HL-60 (cell line): Measurements from ENCODE around the gene CARM1.

Experiments used
- CTCF ChIP-seq: IDR thresholded peaks from one replicate; pipeline ENCODE4 v1.5.1; 2011; ENCODE audit warnings: low read length, control low read depth, inconsistent platforms; ENCODE audit not compliant: insufficient read depth
- GABPA ChIP-seq: IDR thresholded peaks from 2 replicates; pipeline ENCODE4 v1.6.1; 2012; ENCODE audit warnings: low read depth
- POLR2AphosphoS5 ChIP-seq: IDR thresholded peaks from 2 replicates; pipeline ENCODE4 v1.6.1; 2012; ENCODE audit warnings: low read depth
- SPI1 ChIP-seq: IDR thresholded peaks from 2 replicates; pipeline ENCODE4 v1.6.1; 2012; ENCODE audit warnings: low read depth, mild to moderate bottlenecking, borderline replicate concordance
- TF ChIP-seq, protein P1 (sequence below): IDR thresholded peaks from 2 replicates; pipeline ENCODE4 v1.6.1; 2012; ENCODE audit warnings: low read depth; ENCODE audit not compliant: insufficient replicate concordance

DNA sequence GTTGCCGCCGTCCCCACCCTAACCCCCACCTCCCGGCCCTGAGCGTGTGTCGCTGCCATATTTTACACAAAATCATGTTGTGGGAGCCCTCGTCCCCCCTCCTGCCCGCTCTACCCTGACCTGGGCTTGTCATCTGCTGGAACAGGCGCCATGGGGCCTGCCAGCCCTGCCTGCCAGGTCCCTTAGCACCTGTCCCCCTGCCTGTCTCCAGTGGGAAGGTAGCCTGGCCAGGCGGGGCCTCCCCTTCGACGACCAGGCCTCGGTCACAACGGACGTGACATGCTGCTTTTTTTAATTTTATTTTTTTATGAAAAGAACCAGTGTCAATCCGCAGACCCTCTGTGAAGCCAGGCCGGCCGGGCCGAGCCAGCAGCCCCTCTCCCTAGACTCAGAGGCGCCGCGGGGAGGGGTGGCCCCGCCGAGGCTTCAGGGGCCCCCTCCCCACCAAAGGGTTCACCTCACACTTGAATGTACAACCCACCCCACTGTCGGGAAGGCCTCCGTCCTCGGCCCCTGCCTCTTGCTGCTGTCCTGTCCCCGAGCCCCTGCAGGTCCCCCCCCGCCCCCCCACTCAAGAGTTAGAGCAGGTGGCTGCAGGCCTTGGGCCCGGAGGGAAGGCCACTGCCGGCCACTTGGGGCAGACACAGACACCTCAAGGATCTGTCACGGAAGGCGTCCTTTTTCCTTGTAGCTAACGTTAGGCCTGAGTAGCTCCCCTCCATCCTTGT lies 50.7 kb downstream of the CARM1 start:
- TF ChIP-seq CTCF (no peak), POLR2AphosphoS5 (no peak; the same call in 1 of the 2 replicates), SPI1 (no peak), GABPA (no peak)
- TF ChIP-seq, protein P1, sequence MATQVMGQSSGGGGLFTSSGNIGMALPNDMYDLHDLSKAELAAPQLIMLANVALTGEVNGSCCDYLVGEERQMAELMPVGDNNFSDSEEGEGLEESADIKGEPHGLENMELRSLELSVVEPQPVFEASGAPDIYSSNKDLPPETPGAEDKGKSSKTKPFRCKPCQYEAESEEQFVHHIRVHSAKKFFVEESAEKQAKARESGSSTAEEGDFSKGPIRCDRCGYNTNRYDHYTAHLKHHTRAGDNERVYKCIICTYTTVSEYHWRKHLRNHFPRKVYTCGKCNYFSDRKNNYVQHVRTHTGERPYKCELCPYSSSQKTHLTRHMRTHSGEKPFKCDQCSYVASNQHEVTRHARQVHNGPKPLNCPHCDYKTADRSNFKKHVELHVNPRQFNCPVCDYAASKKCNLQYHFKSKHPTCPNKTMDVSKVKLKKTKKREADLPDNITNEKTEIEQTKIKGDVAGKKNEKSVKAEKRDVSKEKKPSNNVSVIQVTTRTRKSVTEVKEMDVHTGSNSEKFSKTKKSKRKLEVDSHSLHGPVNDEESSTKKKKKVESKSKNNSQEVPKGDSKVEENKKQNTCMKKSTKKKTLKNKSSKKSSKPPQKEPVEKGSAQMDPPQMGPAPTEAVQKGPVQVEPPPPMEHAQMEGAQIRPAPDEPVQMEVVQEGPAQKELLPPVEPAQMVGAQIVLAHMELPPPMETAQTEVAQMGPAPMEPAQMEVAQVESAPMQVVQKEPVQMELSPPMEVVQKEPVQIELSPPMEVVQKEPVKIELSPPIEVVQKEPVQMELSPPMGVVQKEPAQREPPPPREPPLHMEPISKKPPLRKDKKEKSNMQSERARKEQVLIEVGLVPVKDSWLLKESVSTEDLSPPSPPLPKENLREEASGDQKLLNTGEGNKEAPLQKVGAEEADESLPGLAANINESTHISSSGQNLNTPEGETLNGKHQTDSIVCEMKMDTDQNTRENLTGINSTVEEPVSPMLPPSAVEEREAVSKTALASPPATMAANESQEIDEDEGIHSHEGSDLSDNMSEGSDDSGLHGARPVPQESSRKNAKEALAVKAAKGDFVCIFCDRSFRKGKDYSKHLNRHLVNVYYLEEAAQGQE, result no peak
